Measurements from ENCODE around the gene ZNF304.

DNA sequence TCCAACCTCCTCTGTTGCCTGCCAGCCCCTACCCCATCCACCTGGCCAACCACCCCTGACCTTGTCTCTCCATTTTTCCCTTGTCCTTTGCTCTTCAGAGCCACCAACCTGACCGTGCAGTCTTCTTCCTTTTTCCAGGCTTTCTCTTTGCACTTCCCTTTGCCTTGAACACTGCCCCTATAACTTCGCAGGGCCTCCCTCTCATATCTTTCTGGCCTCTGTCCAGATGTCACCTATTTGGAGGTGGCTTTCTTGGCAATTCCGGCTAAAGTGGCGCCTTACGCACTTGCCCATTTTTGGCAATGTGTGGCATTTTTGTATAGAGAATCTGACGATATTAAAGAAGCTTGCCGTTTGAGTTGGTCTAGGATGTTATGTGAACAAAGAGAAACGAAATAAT, 30.0 kb upstream of the ZNF304 start:
- TF ChIP-seq POLR2A (IDR thresholded peaks at IDR 0.05): no peak
- TF ChIP-seq, protein P1, sequence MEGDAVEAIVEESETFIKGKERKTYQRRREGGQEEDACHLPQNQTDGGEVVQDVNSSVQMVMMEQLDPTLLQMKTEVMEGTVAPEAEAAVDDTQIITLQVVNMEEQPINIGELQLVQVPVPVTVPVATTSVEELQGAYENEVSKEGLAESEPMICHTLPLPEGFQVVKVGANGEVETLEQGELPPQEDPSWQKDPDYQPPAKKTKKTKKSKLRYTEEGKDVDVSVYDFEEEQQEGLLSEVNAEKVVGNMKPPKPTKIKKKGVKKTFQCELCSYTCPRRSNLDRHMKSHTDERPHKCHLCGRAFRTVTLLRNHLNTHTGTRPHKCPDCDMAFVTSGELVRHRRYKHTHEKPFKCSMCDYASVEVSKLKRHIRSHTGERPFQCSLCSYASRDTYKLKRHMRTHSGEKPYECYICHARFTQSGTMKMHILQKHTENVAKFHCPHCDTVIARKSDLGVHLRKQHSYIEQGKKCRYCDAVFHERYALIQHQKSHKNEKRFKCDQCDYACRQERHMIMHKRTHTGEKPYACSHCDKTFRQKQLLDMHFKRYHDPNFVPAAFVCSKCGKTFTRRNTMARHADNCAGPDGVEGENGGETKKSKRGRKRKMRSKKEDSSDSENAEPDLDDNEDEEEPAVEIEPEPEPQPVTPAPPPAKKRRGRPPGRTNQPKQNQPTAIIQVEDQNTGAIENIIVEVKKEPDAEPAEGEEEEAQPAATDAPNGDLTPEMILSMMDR (IDR thresholded peaks at IDR 0.05): no peak
